Measurements from ENCODE around the gene PAK1. TPM values are rescaled to one million over a fixed set of nuclear protein-coding genes. Genes with fewer than 3 reads are reported as not detected.

Gene PAK1
- total RNA-seq, 1 donor from 2014 or later, result 41.0 TPM

- FAIRE-seq (no peak), DNase-seq (ENCODE audit: low read depth) (peak; percentile 24)
- H3K4me1 Mint-ChIP-seq (ENCODE audit: low read depth, unreplicated experiment), result peaks cover 14% of the 10 kb centered on the region
- Histone ChIP-seq H3K27me3 (ENCODE audit: insufficient read depth, low read length) (no peaks in the 10 kb centered on the region), H4K20me1 (ENCODE audit: insufficient read depth, low read length) (no peaks in the 10 kb centered on the region), H2AFZ (ENCODE audit: low read depth, low read length) (no peak overlapping the region), H3K9me3 (ENCODE audit: insufficient read depth, low read depth, low read length) (no peaks in the 10 kb centered on the region), H3K9ac (ENCODE audit: low read length) (no peak overlapping the region), H3K4me1 (ENCODE audit: insufficient read depth, low read length) (peaks cover 10% of the 10 kb centered on the region), H3K36me3 (ENCODE audit: insufficient read depth, low read length) (no peaks in the 10 kb centered on the region), H3K4me2 (ENCODE audit: low read length) (no peak overlapping the region), H3K4me3 (ENCODE audit: insufficient read depth, low read depth, low read length) (no peak overlapping the region), H3K27ac (ENCODE audit: low read depth, low read length) (no peak overlapping the region), H3K79me2 (ENCODE audit: insufficient read depth, low read length) (no peaks in the 10 kb centered on the region)
- H3K9me3 Mint-ChIP-seq (ENCODE audit: unreplicated experiment), result no peaks in the 10 kb centered on the region
- no peak overlapping the region for H3K27ac Mint-ChIP-seq (ENCODE audit: unreplicated experiment)
- no peaks in the 10 kb centered on the region for H3K27me3 Mint-ChIP-seq (ENCODE audit: low read depth, unreplicated experiment)
- TF ChIP-seq, protein P1, sequence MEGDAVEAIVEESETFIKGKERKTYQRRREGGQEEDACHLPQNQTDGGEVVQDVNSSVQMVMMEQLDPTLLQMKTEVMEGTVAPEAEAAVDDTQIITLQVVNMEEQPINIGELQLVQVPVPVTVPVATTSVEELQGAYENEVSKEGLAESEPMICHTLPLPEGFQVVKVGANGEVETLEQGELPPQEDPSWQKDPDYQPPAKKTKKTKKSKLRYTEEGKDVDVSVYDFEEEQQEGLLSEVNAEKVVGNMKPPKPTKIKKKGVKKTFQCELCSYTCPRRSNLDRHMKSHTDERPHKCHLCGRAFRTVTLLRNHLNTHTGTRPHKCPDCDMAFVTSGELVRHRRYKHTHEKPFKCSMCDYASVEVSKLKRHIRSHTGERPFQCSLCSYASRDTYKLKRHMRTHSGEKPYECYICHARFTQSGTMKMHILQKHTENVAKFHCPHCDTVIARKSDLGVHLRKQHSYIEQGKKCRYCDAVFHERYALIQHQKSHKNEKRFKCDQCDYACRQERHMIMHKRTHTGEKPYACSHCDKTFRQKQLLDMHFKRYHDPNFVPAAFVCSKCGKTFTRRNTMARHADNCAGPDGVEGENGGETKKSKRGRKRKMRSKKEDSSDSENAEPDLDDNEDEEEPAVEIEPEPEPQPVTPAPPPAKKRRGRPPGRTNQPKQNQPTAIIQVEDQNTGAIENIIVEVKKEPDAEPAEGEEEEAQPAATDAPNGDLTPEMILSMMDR (IDR thresholded peaks at IDR 0.05; ENCODE audit: insufficient read depth, low read depth, low read length), result no peak
- TF ChIP-seq EZH2 (IDR thresholded peaks at IDR 0.05; ENCODE audit: insufficient read depth, low read length), result no peak
- H3K4me3 Mint-ChIP-seq (ENCODE audit: unreplicated experiment), result no peak overlapping the region
- peaks cover 7% of the 10 kb centered on the region for H3K36me3 Mint-ChIP-seq (ENCODE audit: low read depth, unreplicated experiment)
These were observed 153.5 kb downstream of the PAK1 start for GRCh38 chr11:77320351-77320750.

DNA sequence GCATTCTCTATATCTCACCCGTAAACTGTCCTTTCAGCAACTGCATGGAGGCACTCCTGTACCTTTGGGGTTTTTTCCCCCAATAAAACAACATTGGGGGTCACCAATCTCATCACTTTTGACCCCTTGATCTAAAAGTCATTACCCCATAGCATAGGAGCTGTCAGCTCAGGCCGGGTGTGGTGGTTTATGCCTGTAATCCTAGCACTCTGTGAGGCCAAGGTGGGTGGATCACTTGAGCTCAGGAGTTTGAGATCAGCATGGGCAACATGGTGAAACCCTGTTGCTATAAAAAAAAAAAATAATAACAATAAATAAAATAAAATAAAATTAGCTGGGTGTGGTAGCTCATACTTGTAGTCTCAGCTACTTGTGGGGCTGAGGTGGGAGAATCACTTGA is 155.3 kb downstream of the PAK1 start:
- Mint-ChIP-seq H3K4me3 (ENCODE audit: unreplicated experiment) (no peak overlapping the region), H3K27ac (ENCODE audit: unreplicated experiment) (no peak overlapping the region), H3K4me1 (ENCODE audit: low read depth, unreplicated experiment) (peaks cover 14% of the 10 kb centered on the region), H3K27me3 (ENCODE audit: low read depth, unreplicated experiment) (no peaks in the 10 kb centered on the region), H3K36me3 (ENCODE audit: low read depth, unreplicated experiment) (peaks cover 7% of the 10 kb centered on the region), H3K9me3 (ENCODE audit: unreplicated experiment) (no peaks in the 10 kb centered on the region)
- H4K20me1 ChIP-seq (ENCODE audit: insufficient read depth, low read length), result no peaks in the 10 kb centered on the region
- FAIRE-seq, result no peak
- H3K4me3 ChIP-seq (ENCODE audit: insufficient read depth, low read depth, low read length), result no peak overlapping the region
- H2AFZ ChIP-seq (ENCODE audit: low read depth, low read length), result no peak overlapping the region
- H3K9me3 ChIP-seq (ENCODE audit: insufficient read depth, low read depth, low read length), result no peaks in the 10 kb centered on the region
- H3K27me3 ChIP-seq (ENCODE audit: insufficient read depth, low read length), result no peaks in the 10 kb centered on the region
- no peak overlapping the region for H3K4me2 ChIP-seq (ENCODE audit: low read length)
- no peak overlapping the region for H3K27ac ChIP-seq (ENCODE audit: low read depth, low read length)
- DNase-seq (ENCODE audit: low read depth), result no peak
- no peak for TF ChIP-seq EZH2 (IDR thresholded peaks at IDR 0.05; ENCODE audit: insufficient read depth, low read length)
- TF ChIP-seq, protein P1 (IDR thresholded peaks at IDR 0.05; ENCODE audit: insufficient read depth, low read depth, low read length), result no peak
- H3K79me2 ChIP-seq (ENCODE audit: insufficient read depth, low read length), result no peaks in the 10 kb centered on the region
- no peaks in the 10 kb centered on the region for H3K36me3 ChIP-seq (ENCODE audit: insufficient read depth, low read length)
- H3K4me1 ChIP-seq (ENCODE audit: insufficient read depth, low read length), result peaks cover 10% of the 10 kb centered on the region
- H3K9ac ChIP-seq (ENCODE audit: low read length), result no peak overlapping the region

DNA sequence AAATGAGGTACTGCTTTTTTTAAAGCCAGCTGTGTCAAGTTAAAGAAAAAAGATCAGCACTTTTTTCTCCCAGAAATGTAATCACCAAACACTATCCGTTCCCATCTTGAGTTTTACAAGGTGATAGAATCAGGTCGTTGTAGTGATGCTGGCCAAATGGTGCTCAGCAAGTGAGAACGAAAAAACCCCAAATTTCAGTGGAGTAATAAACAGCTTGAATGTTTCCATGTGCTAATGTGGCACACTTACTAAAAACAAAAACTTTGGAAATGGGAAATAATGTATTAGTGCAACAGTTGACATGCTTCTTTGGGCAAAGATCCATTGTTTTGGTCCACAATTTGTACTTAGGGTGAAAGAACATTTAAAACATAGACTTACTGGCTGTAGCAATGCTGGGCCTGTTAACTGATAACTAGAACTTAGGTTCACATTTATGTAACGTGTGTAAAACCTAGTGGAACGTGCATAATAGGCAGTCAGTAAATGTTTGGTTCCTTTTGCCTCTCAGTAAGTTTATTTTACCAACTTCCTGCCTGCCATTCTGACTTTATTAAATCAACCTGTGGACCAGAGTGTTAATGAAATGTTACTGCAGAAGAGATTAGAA is 157.1 kb downstream of the PAK1 start:
- H3K27ac ChIP-seq (ENCODE audit: low read depth, low read length), result no peak overlapping the region
- DNase-seq (ENCODE audit: low read depth), result no peak
- no peak overlapping the region for H3K4me2 ChIP-seq (ENCODE audit: low read length)
- H4K20me1 ChIP-seq (ENCODE audit: insufficient read depth, low read length), result no peaks in the 10 kb centered on the region
- no peak overlapping the region for H3K27ac Mint-ChIP-seq (ENCODE audit: unreplicated experiment)
- no peaks in the 10 kb centered on the region for H3K9me3 ChIP-seq (ENCODE audit: insufficient read depth, low read depth, low read length)
- H3K36me3 Mint-ChIP-seq (ENCODE audit: low read depth, unreplicated experiment), result peaks cover 2% of the 10 kb centered on the region
- H3K27me3 ChIP-seq (ENCODE audit: insufficient read depth, low read length), result no peaks in the 10 kb centered on the region
- no peaks in the 10 kb centered on the region for H3K27me3 Mint-ChIP-seq (ENCODE audit: low read depth, unreplicated experiment)
- no peak for TF ChIP-seq EZH2 (IDR thresholded peaks at IDR 0.05; ENCODE audit: insufficient read depth, low read length)
- H3K9me3 Mint-ChIP-seq (ENCODE audit: unreplicated experiment), result peaks cover 2% of the 10 kb centered on the region
- H3K36me3 ChIP-seq (ENCODE audit: insufficient read depth, low read length), result no peaks in the 10 kb centered on the region
- no peak overlapping the region for H3K9ac ChIP-seq (ENCODE audit: low read length)
- H3K4me3 Mint-ChIP-seq (ENCODE audit: unreplicated experiment), result no peak overlapping the region
- H3K4me3 ChIP-seq (ENCODE audit: insufficient read depth, low read depth, low read length), result no peak overlapping the region
- no peak overlapping the region for H2AFZ ChIP-seq (ENCODE audit: low read depth, low read length)
- H3K4me1 Mint-ChIP-seq (ENCODE audit: low read depth, unreplicated experiment), result peaks cover 9% of the 10 kb centered on the region
- H3K79me2 ChIP-seq (ENCODE audit: insufficient read depth, low read length), result no peaks in the 10 kb centered on the region
- no peaks in the 10 kb centered on the region for H3K4me1 ChIP-seq (ENCODE audit: insufficient read depth, low read length)
- FAIRE-seq, result no peak
